22Rv1 (cell line): ENCODE data around the gene FAM168B.

Experiments
- CTCF ChIP-seq: fragments of 450-650 bp; IDR thresholded peaks from 2 replicates; pipeline ENCODE4 v1.5.1; 2017; ENCODE audit warnings: mild to moderate bottlenecking
- ZFX ChIP-seq: fragments of 450-650 bp; IDR thresholded peaks from 2 replicates; pipeline ENCODE4 v1.6.1; 2017; ENCODE audit warnings: antibody characterized with exemption, borderline replicate concordance

DNA sequence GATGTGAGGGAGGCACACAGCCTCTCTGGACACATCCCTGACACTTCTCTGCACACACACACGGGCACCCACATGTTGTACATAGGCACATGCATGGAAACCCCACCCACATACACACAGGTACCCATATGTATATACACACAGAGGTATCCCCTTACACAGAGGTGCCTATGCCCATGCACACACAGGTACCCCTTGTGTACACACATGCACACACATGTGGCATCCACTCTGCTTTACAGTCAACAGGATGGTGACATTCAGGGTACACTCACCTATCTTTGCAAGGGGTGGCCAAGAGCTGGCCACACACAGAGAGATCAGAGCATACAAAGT, 59.5 kb downstream of the FAM168B start:
- TF ChIP-seq CTCF (no peak), ZFX (no peak)
